HS-27A (cell line): ENCODE results near the gene IDUA.

ENCODE experiments used
- DNase-seq: peaks from one replicate; pipeline ENCODE4 v3.0.0-alpha.2; 2012; ENCODE audit warnings: low read depth, missing footprints

The IDUA gene

DNA sequence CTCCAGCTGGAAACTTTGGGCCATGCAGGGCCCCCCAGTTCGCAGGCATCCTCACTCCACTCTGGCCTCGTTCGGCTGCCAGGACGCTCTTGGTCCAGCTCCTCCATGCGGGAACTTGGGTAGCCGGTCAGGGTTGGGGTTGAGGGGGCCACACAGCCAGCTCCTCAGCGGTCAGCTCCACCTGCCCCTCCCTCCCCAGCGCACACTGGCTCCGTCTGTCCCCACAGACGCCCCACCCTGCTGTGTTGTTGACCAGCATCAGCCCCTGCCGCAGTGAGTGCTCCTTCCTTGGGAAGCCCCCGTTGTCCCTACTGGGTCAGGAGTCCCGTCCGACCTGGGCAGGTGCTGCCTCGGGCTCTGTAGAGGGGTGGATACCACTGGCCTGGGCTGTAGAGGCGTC lies 30.4 kb downstream of the IDUA start:
- no peak for DNase-seq

DNA sequence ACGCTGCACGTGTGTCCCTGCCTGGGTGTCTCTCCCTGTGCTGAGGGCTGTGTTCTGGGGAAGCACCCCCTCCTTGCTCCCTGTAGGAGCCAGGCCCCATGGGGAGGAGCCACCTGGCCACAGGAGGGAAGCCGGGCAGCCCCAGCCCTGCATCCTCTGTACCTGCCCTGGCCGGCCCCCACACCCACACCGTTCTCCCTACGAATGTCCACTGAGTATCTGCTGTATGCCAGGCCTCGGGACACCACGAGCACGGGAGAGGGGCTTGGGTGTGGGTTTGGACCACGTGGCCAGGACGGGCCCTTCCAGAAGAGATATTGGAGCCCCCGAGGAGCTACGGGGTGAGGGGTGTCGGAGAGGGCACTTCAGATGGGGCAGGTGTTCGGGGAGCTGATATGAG lies 30.9 kb downstream of the IDUA start:
- DNase-seq, result no peak

GRCh38 chr4:1018147-1019020 lies 31.5 kb downstream of the IDUA start:
- no peak for DNase-seq

DNA sequence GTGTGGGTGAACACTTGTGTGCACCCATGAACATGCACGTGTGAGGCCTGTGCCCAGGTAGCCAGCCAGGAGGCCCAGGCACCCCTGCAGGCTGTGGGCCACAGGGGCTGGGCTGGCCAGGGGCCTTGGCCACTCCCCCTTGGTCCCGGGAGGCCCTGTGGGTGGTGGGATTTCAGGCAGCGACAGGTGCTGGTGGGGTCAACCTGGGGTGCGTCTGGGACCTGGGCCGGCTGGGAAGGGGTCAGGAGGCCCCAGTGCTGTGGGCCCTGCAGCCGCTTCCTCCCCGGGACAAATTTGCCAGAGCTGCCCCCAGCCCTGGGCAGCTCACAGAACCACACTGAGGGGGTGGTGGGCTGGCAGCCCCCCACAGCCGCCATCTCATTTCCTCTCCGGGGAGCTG lies 32.5 kb downstream of the IDUA start:
- no peak for DNase-seq

- no peak for DNase-seq
Measured at GRCh38 chr4:1019729-1020470, 33.1 kb downstream of the IDUA start.

DNA sequence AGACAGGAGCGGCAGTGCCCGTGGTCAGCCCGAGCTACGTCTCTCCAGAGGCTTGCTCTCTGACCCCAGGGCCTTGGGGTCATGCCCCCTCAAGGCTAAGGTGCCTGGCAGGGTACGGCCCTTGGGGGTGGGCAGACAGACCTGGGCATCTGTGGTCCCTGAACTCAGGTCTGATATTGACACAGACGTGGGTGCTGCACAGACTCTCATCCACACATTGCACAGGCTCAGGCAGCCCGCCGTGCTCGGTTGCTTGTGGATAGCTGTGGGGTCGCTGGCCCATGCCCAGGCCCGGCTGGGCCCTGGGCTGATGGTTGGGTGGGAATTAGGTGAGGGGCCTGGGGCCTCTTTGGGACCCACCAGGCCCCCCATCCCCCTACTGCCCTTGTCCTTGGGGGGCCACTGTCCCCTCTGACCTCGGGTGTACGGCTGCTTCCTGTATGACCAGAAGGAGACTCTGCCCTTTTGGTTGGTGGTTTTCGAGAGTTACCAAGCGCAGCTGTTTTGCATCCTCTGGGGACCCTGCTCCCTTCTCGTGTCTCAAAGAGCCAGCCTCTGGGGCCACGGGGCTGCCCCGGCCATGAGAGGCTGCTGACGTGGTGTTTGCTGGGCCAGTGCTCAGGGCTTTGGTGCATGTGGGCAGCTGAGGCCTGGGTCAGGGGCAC lies 34.7 kb downstream of the IDUA start:
- DNase-seq, result no peak

DNA sequence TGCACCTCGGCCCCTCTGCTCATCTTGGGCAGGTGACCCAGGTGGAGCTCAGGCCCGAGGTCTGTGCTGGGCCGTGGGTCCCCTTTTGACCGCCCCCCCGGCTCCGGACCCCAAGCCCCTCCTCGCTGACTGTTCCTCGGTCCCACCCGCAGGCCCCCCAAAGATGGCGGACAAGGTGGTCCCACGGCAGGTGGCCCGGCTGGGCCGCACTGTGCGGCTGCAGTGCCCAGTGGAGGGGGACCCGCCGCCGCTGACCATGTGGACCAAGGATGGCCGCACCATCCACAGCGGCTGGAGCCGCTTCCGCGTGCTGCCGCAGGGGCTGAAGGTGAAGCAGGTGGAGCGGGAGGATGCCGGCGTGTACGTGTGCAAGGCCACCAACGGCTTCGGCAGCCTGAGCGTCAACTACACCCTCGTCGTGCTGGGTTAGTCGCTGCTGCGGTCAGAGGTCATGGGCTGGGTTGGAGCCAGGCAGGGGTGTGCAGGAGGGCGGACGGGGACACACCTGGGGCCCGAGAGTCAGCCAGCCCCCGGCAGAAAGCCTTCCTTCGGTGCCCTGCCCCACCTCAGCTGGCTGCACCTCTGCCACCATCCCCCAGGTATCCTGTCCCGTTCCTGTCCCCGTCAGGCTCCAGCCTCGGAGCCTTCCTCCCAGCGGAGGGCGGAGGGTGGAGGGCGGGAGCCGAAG lies 35.4 kb downstream of the IDUA start:
- DNase-seq, result no peak

GRCh38 chr4:1022739-1023066 lies 35.9 kb downstream of the IDUA start:
- DNase-seq, result no peak

GRCh38 chr4:1023075-1023640 lies 36.3 kb downstream of the IDUA start:
- DNase-seq, result no peak

DNA sequence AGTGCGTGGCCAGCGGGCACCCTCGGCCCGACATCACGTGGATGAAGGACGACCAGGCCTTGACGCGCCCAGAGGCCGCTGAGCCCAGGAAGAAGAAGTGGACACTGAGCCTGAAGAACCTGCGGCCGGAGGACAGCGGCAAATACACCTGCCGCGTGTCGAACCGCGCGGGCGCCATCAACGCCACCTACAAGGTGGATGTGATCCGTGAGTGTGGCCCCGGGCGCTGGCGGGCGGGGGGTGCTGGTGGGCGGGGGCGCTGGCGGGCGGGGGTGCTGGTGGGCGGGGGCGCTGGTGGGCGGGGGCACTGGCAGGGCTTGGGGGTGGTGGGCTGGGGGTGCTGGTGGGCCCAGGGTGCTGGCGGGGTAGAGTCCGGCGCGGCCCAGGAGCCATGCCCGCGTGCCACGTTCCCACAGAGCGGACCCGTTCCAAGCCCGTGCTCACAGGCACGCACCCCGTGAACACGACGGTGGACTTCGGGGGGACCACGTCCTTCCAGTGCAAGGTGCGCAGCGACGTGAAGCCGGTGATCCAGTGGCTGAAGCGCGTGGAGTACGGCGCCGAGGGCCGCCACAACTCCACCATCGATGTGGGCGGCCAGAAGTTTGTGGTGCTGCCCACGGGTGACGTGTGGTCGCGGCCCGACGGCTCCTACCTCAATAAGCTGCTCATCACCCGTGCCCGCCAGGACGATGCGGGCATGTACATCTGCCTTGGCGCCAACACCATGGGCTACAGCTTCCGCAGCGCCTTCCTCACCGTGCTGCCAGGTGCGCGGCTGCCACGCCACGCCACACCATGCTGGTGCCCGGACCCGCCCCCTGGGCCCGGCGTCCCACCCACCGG lies 37.3 kb downstream of the IDUA start:
- no peak for DNase-seq

GRCh38 chr4:1024882-1025545 lies 38.2 kb downstream of the IDUA start:
- DNase-seq, result no peak

DNA sequence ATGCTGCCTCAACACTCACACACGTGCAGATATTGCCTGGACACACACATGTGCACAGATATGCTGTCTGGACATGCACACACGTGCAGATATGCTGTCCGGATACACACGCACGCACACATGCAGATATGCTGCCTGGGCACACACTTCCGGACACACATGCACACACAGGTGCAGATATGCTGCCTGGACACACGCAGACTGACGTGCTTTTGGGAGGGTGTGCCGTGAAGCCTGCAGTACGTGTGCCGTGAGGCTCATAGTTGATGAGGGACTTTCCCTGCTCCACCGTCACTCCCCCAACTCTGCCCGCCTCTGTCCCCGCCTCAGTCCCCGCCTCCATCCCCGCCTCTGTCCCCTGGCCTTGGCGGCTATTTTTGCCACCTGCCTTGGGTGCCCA lies 39.3 kb downstream of the IDUA start:
- DNase-seq, result no peak

DNA sequence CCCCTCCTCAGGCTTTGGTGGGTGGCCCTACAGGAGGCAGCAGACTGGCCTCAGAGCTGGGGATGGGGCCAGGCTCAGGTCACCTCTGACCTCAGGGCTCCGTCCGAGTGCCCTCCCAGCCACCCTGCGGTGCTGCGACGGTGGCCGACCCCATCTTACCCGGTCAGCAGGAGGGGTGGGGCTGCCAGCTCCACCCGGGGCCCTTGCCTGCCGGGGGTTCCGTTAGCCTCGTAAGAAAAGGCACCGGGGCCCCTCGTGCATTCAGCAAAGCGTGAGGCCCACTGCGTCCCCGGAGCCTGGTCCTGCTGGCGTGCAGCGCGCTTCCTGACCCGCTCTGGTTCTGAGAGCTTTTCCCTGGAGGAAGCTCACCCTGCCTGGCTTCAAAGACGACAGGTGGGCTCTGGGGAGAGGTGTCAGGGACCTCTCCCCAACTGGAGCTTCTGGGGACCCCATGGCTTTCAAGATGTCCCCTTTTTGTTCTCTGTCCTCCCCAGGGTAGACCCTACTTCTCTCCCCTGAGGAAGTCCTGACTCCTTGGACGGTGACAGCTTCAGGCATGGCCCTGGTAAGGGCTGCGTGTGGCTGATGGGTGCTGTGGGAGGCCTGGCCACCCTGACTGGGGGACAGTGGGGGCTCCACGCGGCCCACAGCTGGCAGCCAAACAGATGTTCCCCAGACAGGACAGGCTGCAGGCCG lies 40.5 kb downstream of the IDUA start:
- no peak for DNase-seq

DNA sequence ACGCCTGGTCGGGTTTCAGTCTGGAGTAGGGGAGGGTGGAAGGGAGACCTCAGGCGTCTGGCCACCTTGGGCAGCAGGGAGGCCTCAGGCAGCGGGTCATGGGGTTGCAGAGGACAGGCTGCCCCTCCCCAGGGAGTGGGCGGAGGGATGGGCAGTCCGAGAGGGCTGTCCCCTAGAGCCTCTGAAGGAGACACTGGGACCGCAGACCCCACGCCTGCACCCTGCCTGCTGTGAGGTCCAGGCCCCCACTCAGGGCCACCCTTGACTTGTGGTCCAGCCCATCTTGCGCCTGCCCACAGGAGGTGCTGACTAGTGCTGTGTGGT lies 41.0 kb downstream of the IDUA start:
- DNase-seq, result no peak

GRCh38 chr4:1028574-1029220 lies 41.9 kb downstream of the IDUA start:
- no peak for DNase-seq

DNA sequence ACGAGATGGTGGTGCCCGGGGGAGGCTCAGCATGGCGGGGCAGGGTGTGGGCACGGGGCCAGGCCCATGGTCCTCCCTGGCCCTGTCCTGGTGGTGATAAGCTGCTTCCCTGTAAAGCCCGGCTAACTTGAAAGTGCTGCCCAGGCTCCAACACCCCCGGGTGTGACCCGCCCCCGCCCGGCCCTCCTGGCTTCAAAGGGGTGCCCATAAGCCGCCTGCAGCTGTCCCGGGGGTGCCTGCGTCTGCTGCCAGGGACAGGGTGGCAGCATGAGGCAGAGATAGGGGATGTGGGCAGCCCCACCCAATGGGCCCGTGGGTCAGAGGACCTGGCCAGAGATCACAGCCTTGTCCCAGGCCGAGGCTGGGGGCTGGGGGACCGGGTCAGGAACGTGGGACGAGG lies 42.7 kb downstream of the IDUA start:
- DNase-seq, result no peak

GRCh38 chr4:1030031-1030430 lies 43.2 kb downstream of the IDUA start:
- DNase-seq, result no peak

- DNase-seq, result no peak
Measured at GRCh38 chr4:1030559-1030958, 43.7 kb downstream of the IDUA start.

DNA sequence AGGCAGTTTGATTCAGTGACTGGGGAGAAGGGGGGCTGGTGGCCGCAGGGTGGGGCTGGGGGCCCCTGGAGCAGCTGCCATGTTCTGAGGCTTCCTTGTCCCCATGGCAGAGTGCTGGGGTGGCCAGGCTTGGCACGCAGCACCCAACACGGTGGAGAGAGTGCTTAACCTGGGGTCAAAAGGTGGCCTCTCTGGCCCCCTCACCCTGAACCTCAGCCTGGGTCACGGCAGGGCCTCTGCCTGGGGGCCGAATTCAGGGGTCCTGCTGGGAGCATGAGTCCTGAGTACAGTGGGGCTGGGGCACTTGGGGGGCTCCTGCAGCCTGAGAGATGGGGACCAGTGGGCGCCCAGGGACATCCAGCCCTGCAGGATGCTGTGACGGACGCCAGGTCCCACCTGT lies 44.5 kb downstream of the IDUA start:
- no peak for DNase-seq
